22Rv1 (cell line): ENCODE data around the gene SLC35D3.

Experiments
- ZFX ChIP-seq: fragments of 450-650 bp; IDR thresholded peaks from 2 replicates; pipeline ENCODE4 v1.6.1; 2017; ENCODE audit warnings: antibody characterized with exemption, borderline replicate concordance
- TF ChIP-seq, protein P1 (sequence below): fragments of 450-650 bp; IDR thresholded peaks from 2 replicates; pipeline ENCODE4 v1.5.1; 2017; ENCODE audit warnings: mild to moderate bottlenecking

DNA sequence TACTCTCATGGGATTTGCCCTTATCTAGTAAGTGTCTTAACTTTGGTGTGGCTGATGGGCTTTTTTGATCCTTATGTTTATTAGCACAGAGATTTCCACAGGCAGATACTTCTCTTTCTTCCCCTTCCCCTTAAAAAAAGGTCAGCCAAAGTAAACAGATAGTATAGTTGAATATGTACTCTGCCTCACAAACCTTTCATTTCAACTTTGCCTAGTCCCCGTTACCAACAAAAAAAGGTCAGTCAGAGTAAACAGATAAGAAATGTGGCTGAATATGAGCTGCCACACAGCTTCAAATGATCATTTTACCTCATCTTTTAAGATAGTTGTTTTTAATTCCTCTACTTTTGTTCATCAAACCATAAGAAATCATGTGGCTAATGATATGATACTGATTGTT lies 34.1 kb upstream of the SLC35D3 start:
- TF ChIP-seq, protein P1, sequence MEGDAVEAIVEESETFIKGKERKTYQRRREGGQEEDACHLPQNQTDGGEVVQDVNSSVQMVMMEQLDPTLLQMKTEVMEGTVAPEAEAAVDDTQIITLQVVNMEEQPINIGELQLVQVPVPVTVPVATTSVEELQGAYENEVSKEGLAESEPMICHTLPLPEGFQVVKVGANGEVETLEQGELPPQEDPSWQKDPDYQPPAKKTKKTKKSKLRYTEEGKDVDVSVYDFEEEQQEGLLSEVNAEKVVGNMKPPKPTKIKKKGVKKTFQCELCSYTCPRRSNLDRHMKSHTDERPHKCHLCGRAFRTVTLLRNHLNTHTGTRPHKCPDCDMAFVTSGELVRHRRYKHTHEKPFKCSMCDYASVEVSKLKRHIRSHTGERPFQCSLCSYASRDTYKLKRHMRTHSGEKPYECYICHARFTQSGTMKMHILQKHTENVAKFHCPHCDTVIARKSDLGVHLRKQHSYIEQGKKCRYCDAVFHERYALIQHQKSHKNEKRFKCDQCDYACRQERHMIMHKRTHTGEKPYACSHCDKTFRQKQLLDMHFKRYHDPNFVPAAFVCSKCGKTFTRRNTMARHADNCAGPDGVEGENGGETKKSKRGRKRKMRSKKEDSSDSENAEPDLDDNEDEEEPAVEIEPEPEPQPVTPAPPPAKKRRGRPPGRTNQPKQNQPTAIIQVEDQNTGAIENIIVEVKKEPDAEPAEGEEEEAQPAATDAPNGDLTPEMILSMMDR: no peak
- no peak for TF ChIP-seq ZFX
